SKM-1 (cell line): Measurements from ENCODE around the gene LCLAT1.

Experiments used
- DNase-seq: peaks from one replicate; lab custom pipeline; 2025; ENCODE audit not compliant: unreplicated experiment; lab: John Stamatoyannopoulos, UW

LCLAT1 gene

GRCh38 chr2:30663806-30664205, 216.8 kb downstream of the LCLAT1 start:
- DNase-seq: no peak

DNA sequence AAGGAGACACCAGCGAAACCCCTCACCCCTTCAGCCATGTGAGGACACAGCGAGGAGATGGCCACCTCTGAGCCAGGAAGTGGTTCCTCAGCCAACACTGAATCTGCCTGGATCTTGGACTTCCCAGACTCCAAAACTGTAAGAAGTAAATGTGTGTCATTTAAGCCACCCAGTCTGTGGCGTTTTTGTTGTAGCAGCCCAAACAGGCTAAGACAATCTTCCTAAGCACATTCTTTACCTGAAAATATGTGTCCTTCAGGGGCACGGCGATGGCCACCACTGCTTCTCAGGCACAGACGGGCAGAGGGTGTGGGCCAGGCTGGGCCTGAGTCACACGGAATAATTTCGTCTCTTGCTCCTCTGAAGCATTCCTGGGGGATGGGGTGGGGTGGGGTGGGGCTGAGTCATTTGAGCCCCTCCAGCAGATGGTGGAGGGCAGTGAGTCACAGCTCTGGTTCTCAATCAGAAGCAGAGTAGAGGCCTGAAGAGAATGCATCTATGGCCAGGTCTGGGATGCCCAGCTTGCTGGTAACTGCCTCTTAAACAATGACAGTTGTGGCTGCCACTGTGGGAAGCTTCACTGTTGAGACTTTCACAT, 217.8 kb downstream of the LCLAT1 start:
- no peak for DNase-seq

DNA sequence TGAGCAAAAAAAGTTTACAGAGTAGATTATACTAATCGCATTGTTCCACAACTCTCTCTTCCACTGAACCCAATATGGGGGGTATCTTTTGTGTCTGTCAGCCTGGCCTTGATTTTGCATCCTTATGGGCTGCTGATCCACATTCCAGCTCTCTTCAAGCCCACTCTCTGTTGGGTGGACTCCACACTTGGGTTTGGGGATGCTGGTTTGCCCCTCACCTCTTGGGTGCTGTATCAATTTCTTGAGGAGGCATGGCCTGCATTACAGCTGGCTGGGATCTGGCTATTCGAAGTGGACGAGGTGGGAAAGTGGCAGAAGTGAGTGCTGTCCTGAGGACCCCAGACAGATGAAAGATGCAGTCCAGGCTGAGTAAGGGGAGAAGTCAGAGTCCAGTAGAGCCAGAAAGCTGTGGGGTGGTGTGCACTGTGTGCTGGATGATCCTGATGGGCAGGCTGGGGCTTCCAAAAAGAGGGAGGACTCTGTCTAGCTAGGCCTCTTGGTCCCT, 218.8 kb downstream of the LCLAT1 start:
- no peak for DNase-seq

DNA sequence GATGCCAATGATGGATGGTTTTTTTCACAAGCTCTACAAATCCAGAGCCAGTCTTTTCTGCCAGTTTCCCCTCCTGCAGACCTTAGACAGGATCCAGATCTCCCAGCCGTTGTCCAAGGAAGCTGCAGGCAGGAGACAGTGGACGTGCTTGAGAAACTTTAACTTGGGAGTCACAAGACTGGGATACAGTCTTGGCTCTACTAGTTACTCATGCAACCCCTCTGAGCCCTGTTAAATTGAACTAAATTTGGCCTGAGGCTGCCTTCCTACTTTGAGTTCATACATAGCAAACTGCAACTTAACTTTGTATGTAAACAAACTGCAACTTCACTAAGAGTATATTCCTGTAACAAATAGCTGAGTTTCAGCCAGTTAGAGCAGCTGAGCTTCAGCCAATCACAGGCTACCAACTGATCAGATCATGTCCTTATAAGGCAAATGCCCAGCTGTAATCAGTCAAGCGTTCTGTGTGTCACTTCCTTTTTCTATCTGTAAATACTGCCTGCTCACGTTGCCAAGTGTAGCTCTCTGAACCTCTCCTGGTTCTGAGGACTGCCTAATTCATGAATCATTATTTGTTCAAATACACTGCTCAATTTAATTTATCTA, 219.3 kb downstream of the LCLAT1 start:
- DNase-seq: no peak

DNA sequence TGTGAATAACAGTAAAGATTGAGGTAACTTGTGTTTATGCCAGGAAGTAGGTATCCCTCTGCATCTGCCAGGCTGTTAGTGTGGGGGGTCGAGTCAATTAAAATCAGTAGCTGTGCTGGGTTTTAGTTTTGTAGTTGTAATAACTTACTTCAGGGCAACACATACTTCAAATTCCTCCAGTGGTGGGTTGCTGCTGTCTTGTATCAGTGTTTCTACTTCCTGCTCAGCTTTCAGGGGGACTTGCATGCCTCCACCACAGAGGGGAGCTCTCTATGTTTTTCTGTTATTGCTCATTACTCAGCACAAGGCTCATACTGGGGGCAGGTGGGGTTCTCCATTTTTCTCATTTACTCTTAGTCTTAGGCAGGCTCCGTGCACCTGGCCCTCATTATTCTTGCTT, 223.4 kb downstream of the LCLAT1 start:
- DNase-seq: no peak

- no peak for DNase-seq
Observed at GRCh38 chr2:30673127-30673526, 226.1 kb downstream of the LCLAT1 start.

- no peak for DNase-seq
Observed at GRCh38 chr2:30675758-30676157, 228.7 kb downstream of the LCLAT1 start.

DNA sequence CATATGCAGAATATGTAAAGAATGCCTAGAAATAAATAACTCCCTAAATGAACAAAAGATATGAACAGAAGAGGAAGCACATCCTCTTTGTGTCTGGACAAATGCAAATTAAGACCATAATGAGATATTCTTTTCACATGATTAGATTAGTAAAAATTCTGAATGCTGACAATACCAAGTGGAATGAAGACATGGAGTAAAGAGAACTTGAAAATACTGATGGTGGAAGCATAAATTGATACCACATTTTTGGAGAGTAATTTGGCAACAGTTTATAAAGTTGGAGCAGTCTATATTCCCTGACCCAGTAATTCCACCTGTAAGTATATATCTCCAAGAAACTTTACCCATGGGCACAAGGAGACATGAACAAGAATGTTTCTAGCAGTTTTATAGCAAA, 230.2 kb downstream of the LCLAT1 start:
- no peak for DNase-seq

GRCh38 chr2:30677861-30678385, 230.9 kb downstream of the LCLAT1 start:
- DNase-seq: no peak

DNA sequence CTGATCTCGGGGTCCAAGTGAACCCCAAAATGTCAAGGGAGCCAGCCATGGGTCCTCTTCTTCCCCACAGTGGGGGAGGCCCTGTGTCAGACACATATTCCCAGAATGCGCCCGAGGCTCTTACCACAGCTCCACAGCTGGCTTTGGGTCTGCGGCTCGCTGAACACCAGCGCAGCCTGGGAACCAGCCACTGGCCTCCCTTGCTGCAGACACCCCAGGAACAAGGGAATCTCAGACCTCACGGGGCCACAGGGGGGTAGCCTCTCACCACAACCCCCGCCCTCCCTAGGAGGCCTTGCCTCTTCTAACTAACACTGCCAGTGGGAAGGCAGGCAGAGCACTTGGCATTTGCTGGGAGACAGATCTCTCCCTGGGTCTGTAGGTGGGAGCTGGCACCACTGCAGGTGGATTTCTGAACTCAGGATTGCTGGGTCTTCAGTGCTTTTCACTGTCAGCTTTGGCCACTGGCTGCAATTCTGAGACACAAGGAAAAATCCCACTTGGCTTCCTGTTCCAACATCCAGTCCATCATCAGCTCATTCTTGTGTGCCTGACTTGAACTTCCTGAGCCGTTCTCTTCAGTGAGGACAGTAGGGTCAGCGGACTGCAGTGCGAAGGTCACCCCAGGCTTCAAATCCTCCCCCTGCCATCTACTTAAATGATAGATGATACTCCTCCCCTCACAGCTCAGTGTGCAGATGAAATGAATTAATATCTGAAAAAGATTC, 231.5 kb downstream of the LCLAT1 start:
- no peak for DNase-seq

DNA sequence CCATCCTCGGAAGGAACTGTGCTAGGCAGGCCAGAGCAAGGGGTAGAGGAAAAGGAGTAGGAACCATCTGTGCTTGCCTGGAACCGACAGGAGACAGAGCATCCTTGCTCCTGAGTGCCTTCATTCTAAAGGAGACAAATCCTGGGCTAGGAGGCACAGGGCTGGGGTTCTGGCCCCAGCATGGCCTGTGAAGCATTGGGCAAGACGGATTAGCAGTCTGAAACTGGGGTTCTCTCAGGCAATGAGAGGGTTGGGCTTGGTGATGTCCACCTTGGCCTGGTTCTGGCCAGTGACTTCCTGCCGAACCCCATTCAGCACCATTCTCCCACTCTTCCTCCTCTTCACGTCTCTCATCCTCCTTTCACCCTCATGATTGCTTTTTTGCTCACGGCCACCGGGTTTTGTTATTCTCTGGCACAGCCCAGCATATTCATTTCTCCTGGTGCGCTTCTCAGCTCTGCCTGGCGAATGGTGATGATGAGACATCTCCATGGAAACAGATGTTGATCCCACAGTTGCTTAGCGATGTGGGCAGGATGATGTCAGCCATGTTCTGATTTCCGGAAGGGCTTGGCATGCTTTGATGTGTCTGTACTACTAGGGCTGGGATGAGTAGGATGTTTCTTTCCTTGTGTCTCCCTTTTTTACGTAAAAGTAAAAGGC, 232.5 kb downstream of the LCLAT1 start:
- no peak for DNase-seq

- no peak for DNase-seq
Observed at GRCh38 chr2:30680121-30680520, 233.1 kb downstream of the LCLAT1 start.

GRCh38 chr2:30681022-30681421, 234.0 kb downstream of the LCLAT1 start:
- DNase-seq: no peak

DNA sequence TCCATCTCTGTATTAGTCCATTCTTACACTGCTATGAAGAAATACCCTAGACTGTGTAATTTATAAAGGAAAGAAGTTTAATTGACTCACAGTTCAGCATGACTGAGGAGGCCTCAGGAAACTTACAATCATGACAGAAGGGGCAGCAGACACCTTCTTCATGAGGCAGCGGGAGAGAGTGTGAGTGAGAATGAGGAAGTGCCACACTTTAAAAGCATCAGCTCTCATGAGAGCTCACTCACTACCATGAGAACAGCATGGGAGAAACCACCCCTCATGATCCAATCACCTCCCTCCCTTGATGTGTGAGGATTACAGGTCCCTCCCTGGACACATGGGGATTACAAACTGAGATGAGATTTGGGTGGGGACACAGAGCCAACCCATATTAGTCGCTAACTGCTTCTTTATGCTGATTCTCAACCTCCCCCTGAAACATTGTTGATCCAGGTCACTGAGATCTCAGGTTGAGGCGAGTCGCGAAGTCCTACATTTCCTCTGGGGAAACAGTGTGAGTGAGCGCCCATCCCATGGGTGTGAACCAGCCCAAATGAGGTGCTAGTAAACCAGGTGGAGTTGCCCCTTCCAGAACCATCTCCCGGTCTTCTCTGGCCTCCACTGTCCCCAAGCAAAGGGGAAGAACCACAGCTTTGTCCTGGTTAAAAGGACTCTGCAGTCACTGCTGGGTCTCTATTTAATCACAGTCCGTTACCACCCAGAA, 236.3 kb downstream of the LCLAT1 start:
- peak; percentile 39 for DNase-seq

- DNase-seq: no peak
Observed at GRCh38 chr2:30684026-30684425, 237.0 kb downstream of the LCLAT1 start.

DNA sequence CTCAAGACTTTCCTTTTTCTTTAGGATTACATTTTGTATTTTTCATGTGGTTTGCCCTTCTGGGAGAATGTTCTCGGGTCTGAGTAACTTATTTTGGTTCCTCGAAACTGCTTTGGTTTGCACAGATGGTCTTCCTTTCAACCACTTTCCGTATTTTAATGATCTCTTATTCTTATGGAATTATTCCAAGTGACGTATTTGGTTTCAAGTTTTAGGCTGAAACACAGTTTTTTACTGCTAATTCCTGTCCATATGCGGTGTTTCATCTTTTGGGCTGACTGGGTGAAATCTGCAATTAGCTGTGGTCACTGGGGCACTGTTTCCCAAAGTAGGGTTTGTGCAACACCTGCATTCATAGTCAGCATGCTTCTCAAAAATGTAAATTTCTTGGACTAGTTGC, 237.5 kb downstream of the LCLAT1 start:
- no peak for DNase-seq

DNA sequence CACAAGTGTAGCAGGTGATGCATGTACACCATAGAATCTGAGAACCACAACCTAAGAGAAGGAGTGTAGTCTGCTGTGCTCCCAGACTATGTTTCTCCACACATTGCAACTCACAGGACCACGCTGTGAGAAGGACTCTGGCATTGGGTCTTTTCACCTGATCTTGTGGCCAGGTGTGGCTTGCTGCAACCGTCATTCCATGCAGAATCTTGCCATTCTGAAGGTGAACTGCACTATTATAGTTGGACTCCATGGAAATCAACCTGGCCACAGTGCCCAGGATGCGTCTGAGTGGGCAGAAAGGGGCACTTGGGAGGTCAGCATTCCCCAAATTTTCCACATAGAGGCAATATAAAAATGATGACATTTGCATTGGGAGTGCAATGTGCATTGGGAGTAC, 237.9 kb downstream of the LCLAT1 start:
- no peak for DNase-seq

GRCh38 chr2:30686000-30686399, 239.0 kb downstream of the LCLAT1 start:
- no peak for DNase-seq

GRCh38 chr2:30686669-30687068, 239.6 kb downstream of the LCLAT1 start:
- no peak for DNase-seq

DNA sequence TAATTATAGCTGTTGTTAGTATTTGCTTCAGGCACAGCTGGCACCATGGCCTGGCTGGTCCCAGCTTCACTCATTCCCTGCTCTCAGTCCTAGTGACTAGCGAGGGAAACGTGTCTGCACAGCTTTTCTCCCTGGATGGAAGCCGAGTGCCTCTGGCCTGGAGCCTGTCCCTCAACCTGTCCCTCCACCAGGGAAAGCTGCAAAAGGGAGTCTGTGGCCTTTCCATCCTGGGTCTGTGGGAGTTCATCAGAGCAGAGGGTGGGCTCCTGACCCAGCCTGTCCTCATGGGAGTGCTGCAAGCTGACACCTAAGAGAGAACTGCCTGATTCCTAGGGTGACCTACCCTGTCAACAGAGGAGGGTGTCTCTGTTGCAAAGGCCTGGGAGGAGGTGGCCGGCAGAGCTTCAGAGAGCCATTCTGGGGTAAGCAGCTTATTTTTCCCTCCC, 241.9 kb downstream of the LCLAT1 start:
- DNase-seq: no peak
